CD8-positive, alpha-beta memory T cell (primary cell): ENCODE results near the gene ZBTB48. TPM values are rescaled to one million over a fixed set of nuclear protein-coding genes. Genes with fewer than 3 reads are reported as not detected.

ENCODE experiments used
- CTCF ChIA-PET: fragments of 350-600 bp; sonication (Branson Sonifier 250); formaldehyde crosslinking; loops from one replicate; lab custom pipeline; 2021; ENCODE audit warnings: antibody characterized with exemption; lab: Charles Lee
- POLR2A ChIA-PET: fragments of 350-600 bp; sonication (Branson Sonifier 250); formaldehyde crosslinking; loops from one replicate; lab custom pipeline; 2021; ENCODE audit warnings: antibody characterized with exemption; lab: Charles Lee
- DNase-seq, 5 donors: peaks; one replicate each; pipeline versions ENCODE4 v3.0.0 to v3.0.0-alpha.2; 2020 to 2022; ENCODE audit warnings: mixed read lengths in 1 of 5
- H3K27ac ChIP-seq: one replicate; pipeline ENCODE4 v1.7.0; 2013; ENCODE audit warnings: low read depth, mild to moderate bottlenecking, low read length, moderate library complexity
- H3K27me3 ChIP-seq: 2 replicates; pipeline ENCODE4 v1.7.0; 2013; ENCODE audit warnings: low read length, mild to moderate bottlenecking; ENCODE audit not compliant: insufficient read depth, poor library complexity, severe bottlenecking
- H3K36me3 ChIP-seq: 2 replicates; pipeline ENCODE4 v1.7.0; 2013; ENCODE audit warnings: mild to moderate bottlenecking, low read length, moderate library complexity; ENCODE audit not compliant: insufficient read depth
- H3K4me1 ChIP-seq: 2 replicates; pipeline ENCODE4 v1.7.0; 2013; ENCODE audit warnings: mild to moderate bottlenecking, low read length, moderate library complexity; ENCODE audit not compliant: insufficient read depth
- H3K4me3 ChIP-seq: 2 replicates; pipeline ENCODE4 v1.7.0; 2013; ENCODE audit warnings: mild to moderate bottlenecking, low read length
- H3K9me3 ChIP-seq: 2 replicates; pipeline ENCODE4 v1.7.0; 2013; ENCODE audit warnings: mild to moderate bottlenecking, low read length
- H3K27ac Mint-ChIP-seq, 8 donors: one replicate each; pipeline ENCODE4 v1.8.0; 2020 to 2021; ENCODE audit warnings: mixed read lengths in 8 of 8, mild to moderate bottlenecking in 6 of 8, inconsistent platforms in 3 of 8, moderate library complexity in 3 of 8
- H3K27me3 Mint-ChIP-seq, 2 donors: one replicate each; pipeline ENCODE4 v1.8.0; 2020 to 2021; ENCODE audit warnings: mixed read lengths in 2 of 2, mild to moderate bottlenecking in 1 of 2, moderate library complexity in 1 of 2
- H3K36me3 Mint-ChIP-seq, 3 donors: one replicate each; pipeline ENCODE4 v1.8.0; 2020 to 2021; ENCODE audit warnings: mixed read lengths in 3 of 3, inconsistent platforms in 1 of 3, mild to moderate bottlenecking in 1 of 3
- H3K4me1 Mint-ChIP-seq, 3 donors: one replicate each; pipeline ENCODE4 v1.8.0; 2020 to 2021; ENCODE audit warnings: mixed read lengths in 3 of 3, inconsistent platforms in 1 of 3, mild to moderate bottlenecking in 1 of 3
- H3K4me3 Mint-ChIP-seq, 7 donors: one replicate each; pipeline ENCODE4 v1.8.0; 2020 to 2021; ENCODE audit warnings: mixed read lengths in 7 of 7, mild to moderate bottlenecking in 6 of 7, moderate library complexity in 4 of 7, inconsistent platforms in 2 of 7
- H3K9me3 Mint-ChIP-seq, 5 donors: one replicate each; pipeline ENCODE4 v1.8.0; 2020 to 2022; ENCODE audit warnings: mixed read lengths in 5 of 5, mild to moderate bottlenecking in 3 of 5, moderate library complexity in 2 of 5, inconsistent platforms in 1 of 5
- polyA plus RNA-seq: library from polyadenylated mRNA; unstranded; fragments of 300-500 nt; fragmentation: Illumina TruSeq; gene quantifications from one replicate; pipeline ENCODE4 v1.2.3, GENCODE V29; 2021
- total RNA-seq, 2 experiments: library from RNA; stranded (reverse); gene quantifications; one replicate each; pipeline ENCODE4 v1.2.3, GENCODE V29; 2021

ZBTB48 gene
- total and polyA plus RNA-seq, 3 experiments from 2014 or later: 24.1 to 31.7 (median 25.0) TPM

DNA sequence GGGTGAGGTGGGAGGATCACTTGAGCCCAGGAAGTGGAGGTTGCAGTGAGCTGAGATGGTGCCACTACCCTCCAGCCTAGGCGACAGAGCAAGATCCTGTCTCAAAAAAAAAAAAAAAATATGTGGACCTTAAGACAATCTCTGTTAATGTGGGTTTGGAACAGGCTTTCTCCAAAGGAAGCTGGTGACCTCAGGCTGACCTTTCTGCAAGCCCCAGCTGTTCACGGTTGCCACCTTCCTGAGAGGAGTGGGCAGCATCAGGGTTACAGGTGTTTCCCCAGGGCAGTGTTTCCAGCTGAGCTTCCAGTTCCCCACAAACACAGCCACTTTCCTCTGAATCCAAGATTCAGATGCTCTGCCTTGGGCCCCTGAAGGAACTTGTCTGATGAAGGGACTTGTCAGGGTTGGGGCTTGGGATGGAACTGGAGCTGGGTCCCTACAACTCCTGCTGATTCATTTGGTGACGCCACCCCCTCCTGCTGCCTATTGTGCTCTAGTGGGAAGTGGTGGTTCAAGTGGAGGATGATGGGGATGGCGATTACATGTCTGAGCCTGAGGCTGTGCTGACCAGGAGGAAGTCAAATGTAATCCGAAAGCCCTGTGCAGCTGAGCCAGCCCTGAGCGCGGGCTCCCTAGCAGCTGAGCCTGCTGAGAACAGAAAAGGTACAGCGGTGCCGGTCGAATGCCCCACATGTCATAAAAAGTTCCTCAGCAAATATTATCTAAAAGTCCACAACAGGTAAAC is 1.9 kb downstream of the ZBTB48 start:
- no peaks in the 10 kb centered on the region for H3K27me3 ChIP-seq
- peaks cover 30% of the 10 kb centered on the region for H3K4me1 ChIP-seq
- Mint-ChIP-seq H3K4me1 (peaks cover 37 to 56% (median 43%) of the 10 kb centered on the region in 3 donors), H3K4me3 (peak overlapping the region; percentile 61 to 99 (median 96)), H3K27me3 (no peaks in the 10 kb centered on the region), H3K36me3 (peaks cover 0 to 19% (median 0%) of the 10 kb centered on the region in 3 donors), H3K27ac (peak overlapping the region; percentile 86 to 98 (median 92)), H3K9me3 (no peaks in the 10 kb centered on the region)
- no peaks in the 10 kb centered on the region for H3K36me3 ChIP-seq
- CTCF ChIA-PET: interaction anchor here (1.3 to 5.2 kb wide), 3 partner anchors 18 to 91 kb away, joined by 3 to 28 read pairs (median 13); partner anchors contain the start of genes NOL9 and TAS1R1
- POLR2A ChIA-PET: interaction anchor here (0.9 to 4.0 kb wide), 2 partner anchors 20 to 44 kb away, joined by 3 to 64 read pairs; partner anchors contain the start of gene KLHL21
- H3K27ac ChIP-seq: peak overlapping the region; percentile 25
- no peak overlapping the region for H3K4me3 ChIP-seq
- H3K9me3 ChIP-seq: no peaks in the 10 kb centered on the region
- DNase-seq: no peak

- H3K4me1 Mint-ChIP-seq: peaks cover 37 to 61% (median 43%) of the 10 kb centered on the region in 3 donors
- CTCF ChIA-PET: interaction anchor here (1.3 to 5.2 kb wide), 3 partner anchors 18 to 92 kb away, joined by 3 to 28 read pairs (median 13); partner anchors contain the start of genes NOL9 and TAS1R1
These were observed 2.6 kb downstream of the ZBTB48 start for GRCh38 chr1:6582370-6582769.

DNA sequence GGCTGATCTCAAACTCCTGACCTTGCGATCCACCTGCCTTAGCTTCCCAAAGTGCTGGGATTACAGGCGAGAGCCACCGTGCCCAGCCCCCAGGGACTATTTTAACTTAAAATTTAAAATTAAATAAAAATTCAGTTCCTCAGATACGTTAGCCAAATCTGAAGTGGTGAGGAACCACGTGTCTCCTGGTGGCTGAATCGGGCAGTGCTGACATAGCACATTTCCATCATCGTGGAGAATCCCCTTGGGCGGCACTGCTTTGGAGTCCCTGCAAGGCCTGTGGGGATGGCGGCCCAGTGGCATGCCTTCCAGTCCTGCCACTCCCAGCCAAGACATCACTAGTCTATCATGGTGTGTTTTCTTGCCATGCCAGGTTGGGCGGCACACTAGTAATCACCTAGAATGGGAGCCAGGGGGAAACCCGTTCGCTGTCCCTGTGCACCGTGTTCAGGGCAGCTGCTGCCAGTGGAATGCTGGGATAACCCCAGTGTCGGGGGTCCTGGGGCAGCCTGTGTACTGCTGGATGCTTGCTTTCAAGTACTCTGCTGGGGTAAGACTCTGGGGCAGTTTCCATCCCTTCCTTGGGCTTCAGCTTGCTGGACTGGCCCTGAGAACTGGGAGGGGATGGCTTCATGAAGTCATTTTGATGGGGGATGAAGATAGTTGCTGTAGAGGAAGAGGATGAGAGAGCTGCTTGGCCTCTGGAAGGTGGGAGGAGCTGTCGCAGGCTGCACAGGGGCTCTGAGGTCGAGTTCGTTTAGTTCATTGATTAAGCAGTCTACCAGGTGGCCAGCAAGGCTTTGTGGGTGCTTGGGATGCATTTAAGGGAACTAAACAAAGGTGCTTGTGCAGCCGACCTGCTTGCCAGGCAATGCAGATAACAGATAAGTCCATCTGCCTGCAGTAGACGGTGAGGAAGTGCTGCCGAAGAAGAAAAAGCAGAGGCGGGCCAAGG is 4.6 kb downstream of the ZBTB48 start:
- Mint-ChIP-seq H3K36me3 (peaks cover 0 to 41% (median 0%) of the 10 kb centered on the region in 3 donors), H3K9me3 (no peaks in the 10 kb centered on the region), H3K27me3 (no peaks in the 10 kb centered on the region), H3K27ac (peak overlapping the region in 6 of 8 donors; percentile 31 to 96 (median 66)), H3K4me3 (peak overlapping the region in 1 of 7 donors; percentile 69), H3K4me1 (peaks cover 36 to 61% (median 39%) of the 10 kb centered on the region in 3 donors)
- ChIA-PET POLR2A (interaction anchor here (1.0 kb wide), 1 partner anchor 13 kb away, joined by 3 read pairs; no protein-coding TSS in a partner anchor), CTCF (no interaction called here)
- no peaks in the 10 kb centered on the region for H3K27me3 ChIP-seq
- no peak overlapping the region for H3K27ac ChIP-seq
- no peaks in the 10 kb centered on the region for H3K9me3 ChIP-seq
- H3K4me1 ChIP-seq: peaks cover 26% of the 10 kb centered on the region
- H3K36me3 ChIP-seq: no peaks in the 10 kb centered on the region
- no peak for DNase-seq
- H3K4me3 ChIP-seq: no peak overlapping the region

More at GRCh38 chr1:6582370-6582769, 2.6 kb downstream of the ZBTB48 start:
- no peak overlapping the region for H3K4me3 ChIP-seq
- no peaks in the 10 kb centered on the region for H3K9me3 ChIP-seq
- H3K4me1 ChIP-seq: peaks cover 30% of the 10 kb centered on the region
- no peaks in the 10 kb centered on the region for H3K27me3 Mint-ChIP-seq
- H3K9me3 Mint-ChIP-seq: no peaks in the 10 kb centered on the region
- H3K36me3 ChIP-seq: no peaks in the 10 kb centered on the region
- H3K27me3 ChIP-seq: no peaks in the 10 kb centered on the region
- peak overlapping the region; percentile 71 to 98 (median 81) for H3K27ac Mint-ChIP-seq
- H3K4me3 Mint-ChIP-seq: peak overlapping the region; percentile 38 to 99 (median 95)
- no peak for DNase-seq
- H3K36me3 Mint-ChIP-seq: peaks cover 0 to 22% (median 0%) of the 10 kb centered on the region in 3 donors
- H3K27ac ChIP-seq: no peak overlapping the region
- POLR2A ChIA-PET: interaction anchor here (0.9 to 4.0 kb wide), 2 partner anchors 19 to 44 kb away, joined by 3 to 64 read pairs; partner anchors contain the start of gene KLHL21

- H3K9me3 Mint-ChIP-seq: no peaks in the 10 kb centered on the region
These were observed 5.4 kb downstream of the ZBTB48 start for GRCh38 chr1:6585081-6585722.

DNA sequence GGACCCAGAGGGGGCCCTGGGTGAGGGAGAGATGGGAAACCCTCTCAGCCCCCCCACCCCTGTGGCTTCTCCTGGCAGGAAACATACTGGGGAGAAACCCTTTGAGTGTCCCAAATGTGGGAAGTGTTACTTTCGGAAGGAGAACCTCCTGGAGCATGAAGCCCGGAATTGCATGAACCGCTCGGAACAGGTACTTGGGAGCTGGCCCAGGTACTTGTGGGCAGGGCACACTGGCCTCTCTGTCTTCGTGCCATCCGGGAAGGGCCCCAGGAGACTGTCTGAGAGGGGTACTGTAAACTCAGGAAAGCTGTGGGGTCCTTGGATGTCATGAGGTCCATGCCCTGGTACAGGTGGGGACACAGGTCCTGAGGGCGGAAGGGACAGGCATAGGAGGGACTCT is 6.0 kb downstream of the ZBTB48 start:
- Histone ChIP-seq H3K4me1 (peaks cover 18% of the 10 kb centered on the region), H3K27me3 (no peaks in the 10 kb centered on the region), H3K27ac (no peak overlapping the region), H3K9me3 (no peaks in the 10 kb centered on the region), H3K36me3 (no peaks in the 10 kb centered on the region), H3K4me3 (no peak overlapping the region)
- no peak overlapping the region for H3K4me3 Mint-ChIP-seq
- H3K9me3 Mint-ChIP-seq: no peaks in the 10 kb centered on the region
- no peak overlapping the region for H3K27ac Mint-ChIP-seq
- no peak for DNase-seq
- CTCF ChIA-PET: no interaction called here
- peaks cover 0 to 49% (median 0%) of the 10 kb centered on the region in 3 donors for H3K36me3 Mint-ChIP-seq
- peaks cover 28 to 61% (median 28%) of the 10 kb centered on the region in 3 donors for H3K4me1 Mint-ChIP-seq
- POLR2A ChIA-PET: no interaction called here
- H3K27me3 Mint-ChIP-seq: no peaks in the 10 kb centered on the region

More at GRCh38 chr1:6585081-6585722, 5.4 kb downstream of the ZBTB48 start:
- ChIA-PET POLR2A (interaction anchor here (1.0 kb wide), 1 partner anchor 12 kb away, joined by 3 read pairs; no protein-coding TSS in a partner anchor), CTCF (no interaction called here)
- H3K27me3 ChIP-seq: no peaks in the 10 kb centered on the region
- peak overlapping the region in 6 of 8 donors; percentile 4 to 94 (median 56) for H3K27ac Mint-ChIP-seq
- H3K36me3 ChIP-seq: no peaks in the 10 kb centered on the region
- peaks cover 24% of the 10 kb centered on the region for H3K4me1 ChIP-seq
- peak overlapping the region in 1 of 7 donors; percentile 69 for H3K4me3 Mint-ChIP-seq
- H3K27me3 Mint-ChIP-seq: no peaks in the 10 kb centered on the region
- H3K4me1 Mint-ChIP-seq: peaks cover 31 to 61% (median 33%) of the 10 kb centered on the region in 3 donors
- peak overlapping the region; percentile 16 for H3K27ac ChIP-seq
- no peaks in the 10 kb centered on the region for H3K9me3 ChIP-seq
- peaks cover 0 to 44% (median 0%) of the 10 kb centered on the region in 3 donors for H3K36me3 Mint-ChIP-seq
- H3K4me3 ChIP-seq: no peak overlapping the region
- no peak for DNase-seq

DNA sequence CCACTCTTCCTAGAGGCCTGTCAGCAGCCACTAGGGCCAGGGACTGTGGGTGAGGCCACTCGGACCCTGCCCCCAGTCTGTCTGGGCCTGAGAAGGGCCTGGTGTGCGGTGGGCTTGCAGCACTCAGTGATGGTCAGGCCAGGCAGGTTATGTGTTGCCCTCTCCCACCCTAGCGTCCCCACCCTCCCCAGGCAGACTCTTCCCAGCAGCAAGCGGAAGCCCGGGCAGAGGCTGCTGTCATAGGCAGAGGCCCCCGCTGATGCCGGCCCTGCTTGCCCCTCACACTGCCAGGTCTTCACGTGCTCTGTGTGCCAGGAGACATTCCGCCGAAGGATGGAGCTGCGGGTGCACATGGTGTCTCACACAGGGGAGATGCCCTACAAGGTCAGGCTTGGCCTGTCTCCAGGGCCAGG is 6.6 kb downstream of the ZBTB48 start:
- H3K27me3 Mint-ChIP-seq: no peaks in the 10 kb centered on the region
- peak overlapping the region in 1 of 8 donors; percentile 65 for H3K27ac Mint-ChIP-seq
- H3K36me3 Mint-ChIP-seq: peaks cover 0 to 53% (median 0%) of the 10 kb centered on the region in 3 donors
- Histone ChIP-seq H3K36me3 (no peaks in the 10 kb centered on the region), H3K27me3 (no peaks in the 10 kb centered on the region), H3K4me3 (no peak overlapping the region), H3K4me1 (peaks cover 17% of the 10 kb centered on the region), H3K27ac (no peak overlapping the region), H3K9me3 (no peaks in the 10 kb centered on the region)
- DNase-seq: no peak
- H3K9me3 Mint-ChIP-seq: no peaks in the 10 kb centered on the region
- no peak overlapping the region for H3K4me3 Mint-ChIP-seq
- POLR2A ChIA-PET: no interaction called here
- CTCF ChIA-PET: no interaction called here
- peaks cover 22 to 61% (median 26%) of the 10 kb centered on the region in 3 donors for H3K4me1 Mint-ChIP-seq
